ENCODE results near the gene BMP7. TPM values are rescaled to one million over a fixed set of nuclear protein-coding genes. Genes with fewer than 3 reads are reported as not detected.

BMP7 gene
- 17.6 TPM for polyA plus RNA-seq (2013, experiment 1 of 2)
- 17.7 TPM for polyA plus RNA-seq (2013, experiment 2 of 2)

DNA sequence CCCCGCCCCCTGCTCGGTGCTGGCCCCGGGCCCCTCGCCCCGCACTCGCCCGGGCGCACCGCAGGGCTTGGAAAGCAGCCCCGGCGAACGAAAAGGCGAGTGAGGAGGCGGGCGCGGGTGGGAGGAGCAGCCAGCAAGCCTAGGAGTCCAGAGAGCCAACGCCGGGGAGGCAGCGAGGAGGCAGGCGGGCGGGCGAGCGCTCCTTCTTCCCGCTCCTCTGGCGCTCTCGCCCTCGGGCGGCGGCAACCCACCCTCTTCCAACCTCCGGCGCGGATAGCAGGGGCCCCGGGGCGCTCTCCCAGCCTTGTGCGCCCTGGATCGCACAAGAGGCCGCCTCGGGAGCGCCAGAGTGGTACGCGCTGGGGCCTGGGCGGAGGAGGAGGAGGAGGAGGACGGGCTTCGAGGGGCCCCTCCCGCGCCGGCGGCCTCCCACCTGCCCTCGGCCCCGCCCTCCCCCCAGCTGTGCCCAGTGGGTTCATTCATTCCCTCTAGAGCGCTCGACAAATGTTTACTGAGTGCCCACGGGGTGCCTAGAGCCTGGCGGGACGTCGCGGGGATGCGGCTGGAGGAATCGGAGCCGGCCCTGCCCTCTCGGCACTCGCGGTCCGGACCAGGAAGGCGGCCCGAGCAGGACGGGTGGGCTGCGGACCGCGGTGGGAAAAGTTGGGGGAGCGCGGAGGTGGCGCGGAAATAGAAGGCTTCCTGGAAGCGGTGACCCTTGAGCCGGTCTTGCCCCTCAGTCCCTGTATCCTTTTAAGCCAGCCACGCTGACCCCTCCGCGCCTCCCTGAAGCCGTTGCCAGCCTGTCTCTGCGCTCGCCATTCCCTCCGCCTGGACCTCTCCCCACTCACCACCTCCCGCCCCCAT lies at the start of gene BMP7:
TSS of gene BMP7 (minus strand) at position 351 of the 867 bp plus-strand sequence. CDS start 519 bp downstream, outside the sequence.
- Histone ChIP-seq H3K36me3 (replicated peaks in 1 of 2; ENCODE audit: control insufficient read depth in 2 of 2, insufficient read depth in 2 of 2, low read length in 2 of 2) (no peaks in the 10 kb centered on the region), H3K9ac (ENCODE audit: low read depth, low read length, poor library complexity) (peak within 1 kb of the TSS; percentile 95), H3K9me3 (replicated peaks in 1 of 2; ENCODE audit: control insufficient read depth in 2 of 2, insufficient read depth in 1 of 2, low read depth in 1 of 2, low read length in 2 of 2) (peaks cover 0 to 2% of the 10 kb centered on the region in 2 donors), H3K4me2 (ENCODE audit: insufficient read depth, low read length, poor library complexity, severe bottlenecking) (peak within 1 kb of the TSS; percentile 98), H3K14ac (ENCODE audit: low read length) (peak within 1 kb of the TSS; percentile 85), H2BK12ac (ENCODE audit: low read length) (peak within 1 kb of the TSS; percentile 86), H2BK15ac (ENCODE audit: low read length) (peak within 1 kb of the TSS; percentile 97), H3K23ac (ENCODE audit: low read depth, low read length, poor library complexity) (peak within 1 kb of the TSS; percentile 87), H2AFZ (ENCODE audit: low read length) (peak within 1 kb of the TSS; percentile 91), H2BK120ac (ENCODE audit: low read depth, low read length) (peak within 1 kb of the TSS; percentile 58), H3K79me1 (ENCODE audit: low read depth, low read length) (no peaks in the 10 kb centered on the region), H3K27ac (replicated peaks; ENCODE audit: low read length) (no peak within 1 kb of the TSS), H2BK5ac (ENCODE audit: low read length) (peak within 1 kb of the TSS; percentile 84), H3K18ac (ENCODE audit: low read length) (peak within 1 kb of the TSS; percentile 99), H3K4ac (ENCODE audit: low read length) (peak within 1 kb of the TSS; percentile 72), H4K8ac (ENCODE audit: low read depth, low read length) (peak within 1 kb of the TSS; percentile 88), H3K27me3 (ENCODE audit: control insufficient read depth in 3 of 3, insufficient read depth in 3 of 3, low read depth in 1 of 3, low read length in 3 of 3) (peaks cover 0 to 22% (median 0%) of the 10 kb centered on the region in 3 experiments), H2AK5ac (ENCODE audit: low read depth, low read length) (peak within 1 kb of the TSS; percentile 67), H3K4me1 (ENCODE audit: control insufficient read depth in 2 of 2, insufficient read depth in 1 of 2, low read depth in 1 of 2, low read length in 2 of 2) (peaks cover 35 to 37% of the 10 kb centered on the region in 2 donors), H4K91ac (ENCODE audit: low read depth, low read length, poor library complexity) (peak within 1 kb of the TSS; percentile 44), H3K4me3 (ENCODE audit: low read length in 2 of 2) (peak within 1 kb of the TSS; percentile 94 to 97)
- DNase-seq (ENCODE audit: low spot score) = no peak
- WGBS, 2 donors (ENCODE audit: extremely low coverage in 2 of 2, insufficient read length in 2 of 2, insufficient replicate concordance in 1 of 2) = no CpG with 5 or more reads among the region's 84 CpGs

DNA sequence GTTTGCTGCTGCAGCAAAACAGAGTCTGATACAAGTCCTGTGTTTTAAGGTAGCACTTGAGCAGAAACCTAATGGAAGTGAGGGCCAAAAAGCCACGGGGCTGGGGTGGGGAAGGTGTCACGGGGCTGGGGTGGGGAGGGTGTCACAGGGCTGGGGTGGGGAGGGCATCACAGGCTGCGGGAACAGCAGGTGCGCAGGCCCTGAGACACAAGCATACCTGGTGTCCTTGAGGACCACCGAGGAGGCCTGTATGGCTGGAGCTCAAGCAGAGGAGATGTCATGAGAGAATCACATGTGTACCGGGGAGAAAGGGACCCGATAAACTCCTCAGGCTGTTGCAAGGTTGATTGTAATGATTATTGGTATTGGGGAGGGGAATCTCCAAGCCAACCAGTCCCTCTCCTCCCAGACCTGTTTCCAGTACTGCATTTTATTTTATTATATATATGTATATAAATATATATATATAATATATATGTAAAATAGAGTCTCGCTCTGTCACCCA lies 49.6 kb upstream of the BMP7 start:
- no peak overlapping the region for H3K18ac ChIP-seq (ENCODE audit: low read length)
- no peak overlapping the region for H2BK120ac ChIP-seq (ENCODE audit: low read depth, low read length)
- H3K27ac ChIP-seq (replicated peaks; ENCODE audit: low read length) = no peak overlapping the region
- H2AK5ac ChIP-seq (ENCODE audit: low read depth, low read length) = peak overlapping the region; percentile 48
- H3K36me3 ChIP-seq (replicated peaks in 1 of 2; ENCODE audit: control insufficient read depth in 2 of 2, insufficient read depth in 2 of 2, low read length in 2 of 2) = no peaks in the 10 kb centered on the region
- H3K4ac ChIP-seq (ENCODE audit: low read length) = no peak overlapping the region
- H3K9me3 ChIP-seq (replicated peaks in 1 of 2; ENCODE audit: control insufficient read depth in 2 of 2, insufficient read depth in 1 of 2, low read depth in 1 of 2, low read length in 2 of 2) = no peaks in the 10 kb centered on the region
- no peak overlapping the region for H3K4me2 ChIP-seq (ENCODE audit: insufficient read depth, low read length, poor library complexity, severe bottlenecking)
- peaks cover 1 to 4% of the 10 kb centered on the region in 2 donors for H3K4me1 ChIP-seq (ENCODE audit: control insufficient read depth in 2 of 2, insufficient read depth in 1 of 2, low read depth in 1 of 2, low read length in 2 of 2)
- no peak overlapping the region for H3K14ac ChIP-seq (ENCODE audit: low read length)
- no peak overlapping the region for H2BK12ac ChIP-seq (ENCODE audit: low read length)
- no peak overlapping the region for H2BK15ac ChIP-seq (ENCODE audit: low read length)
- H4K91ac ChIP-seq (ENCODE audit: low read depth, low read length, poor library complexity) = no peak overlapping the region
- H3K4me3 ChIP-seq (ENCODE audit: low read length in 2 of 2) = no peak overlapping the region
- no peak overlapping the region for H2BK5ac ChIP-seq (ENCODE audit: low read length)
- H2AFZ ChIP-seq (ENCODE audit: low read length) = no peak overlapping the region
- no peak overlapping the region for H4K8ac ChIP-seq (ENCODE audit: low read depth, low read length)
- H3K27me3 ChIP-seq (ENCODE audit: control insufficient read depth in 3 of 3, insufficient read depth in 3 of 3, low read depth in 1 of 3, low read length in 3 of 3) = peaks cover 0 to 10% (median 0%) of the 10 kb centered on the region in 3 experiments
- WGBS, 2 donors (ENCODE audit: extremely low coverage in 2 of 2, insufficient read length in 2 of 2, insufficient replicate concordance in 1 of 2) = no CpG with 5 or more reads among the region's 8 CpGs
- no peak overlapping the region for H3K9ac ChIP-seq (ENCODE audit: low read depth, low read length, poor library complexity)
- H3K23ac ChIP-seq (ENCODE audit: low read depth, low read length, poor library complexity) = no peak overlapping the region
- no peaks in the 10 kb centered on the region for H3K79me1 ChIP-seq (ENCODE audit: low read depth, low read length)
- DNase-seq (ENCODE audit: low spot score) = no peak

GRCh38 chr20:57315083-57315975 lies 48.9 kb upstream of the BMP7 start:
- Histone ChIP-seq H3K4ac (ENCODE audit: low read length) (no peak overlapping the region), H4K91ac (ENCODE audit: low read depth, low read length, poor library complexity) (no peak overlapping the region), H3K36me3 (replicated peaks in 1 of 2; ENCODE audit: control insufficient read depth in 2 of 2, insufficient read depth in 2 of 2, low read length in 2 of 2) (no peaks in the 10 kb centered on the region), H4K8ac (ENCODE audit: low read depth, low read length) (no peak overlapping the region), H3K4me3 (ENCODE audit: low read length in 2 of 2) (no peak overlapping the region), H3K9me3 (replicated peaks in 1 of 2; ENCODE audit: control insufficient read depth in 2 of 2, insufficient read depth in 1 of 2, low read depth in 1 of 2, low read length in 2 of 2) (no peaks in the 10 kb centered on the region), H3K27ac (replicated peaks; ENCODE audit: low read length) (no peak overlapping the region), H3K79me1 (ENCODE audit: low read depth, low read length) (no peaks in the 10 kb centered on the region), H2AFZ (ENCODE audit: low read length) (no peak overlapping the region), H3K18ac (ENCODE audit: low read length) (no peak overlapping the region), H3K4me1 (ENCODE audit: control insufficient read depth in 2 of 2, insufficient read depth in 1 of 2, low read depth in 1 of 2, low read length in 2 of 2) (peaks cover 1 to 4% of the 10 kb centered on the region in 2 donors), H3K27me3 (ENCODE audit: control insufficient read depth in 3 of 3, insufficient read depth in 3 of 3, low read depth in 1 of 3, low read length in 3 of 3) (peaks cover 0 to 10% (median 0%) of the 10 kb centered on the region in 3 experiments), H2BK12ac (ENCODE audit: low read length) (no peak overlapping the region), H3K9ac (ENCODE audit: low read depth, low read length, poor library complexity) (no peak overlapping the region), H3K14ac (ENCODE audit: low read length) (no peak overlapping the region), H2BK15ac (ENCODE audit: low read length) (no peak overlapping the region), H3K23ac (ENCODE audit: low read depth, low read length, poor library complexity) (no peak overlapping the region), H3K4me2 (ENCODE audit: insufficient read depth, low read length, poor library complexity, severe bottlenecking) (no peak overlapping the region), H2BK120ac (ENCODE audit: low read depth, low read length) (no peak overlapping the region), H2BK5ac (ENCODE audit: low read length) (no peak overlapping the region), H2AK5ac (ENCODE audit: low read depth, low read length) (peak overlapping the region; percentile 48)
- DNase-seq (ENCODE audit: low spot score) = no peak
- no CpG with 5 or more reads among the region's 8 CpGs for WGBS, 2 donors (ENCODE audit: extremely low coverage in 2 of 2, insufficient read length in 2 of 2, insufficient replicate concordance in 1 of 2)

Measured in neuronal stem cell (in vitro differentiated cells).